ENCODE data around the gene EFNB2. TPM values are rescaled to one million over a fixed set of nuclear protein-coding genes. Genes with fewer than 3 reads are reported as not detected.

EFNB2 gene
- total RNA-seq, 1 experiment from 2014 or later, result 5.2 TPM

DNA sequence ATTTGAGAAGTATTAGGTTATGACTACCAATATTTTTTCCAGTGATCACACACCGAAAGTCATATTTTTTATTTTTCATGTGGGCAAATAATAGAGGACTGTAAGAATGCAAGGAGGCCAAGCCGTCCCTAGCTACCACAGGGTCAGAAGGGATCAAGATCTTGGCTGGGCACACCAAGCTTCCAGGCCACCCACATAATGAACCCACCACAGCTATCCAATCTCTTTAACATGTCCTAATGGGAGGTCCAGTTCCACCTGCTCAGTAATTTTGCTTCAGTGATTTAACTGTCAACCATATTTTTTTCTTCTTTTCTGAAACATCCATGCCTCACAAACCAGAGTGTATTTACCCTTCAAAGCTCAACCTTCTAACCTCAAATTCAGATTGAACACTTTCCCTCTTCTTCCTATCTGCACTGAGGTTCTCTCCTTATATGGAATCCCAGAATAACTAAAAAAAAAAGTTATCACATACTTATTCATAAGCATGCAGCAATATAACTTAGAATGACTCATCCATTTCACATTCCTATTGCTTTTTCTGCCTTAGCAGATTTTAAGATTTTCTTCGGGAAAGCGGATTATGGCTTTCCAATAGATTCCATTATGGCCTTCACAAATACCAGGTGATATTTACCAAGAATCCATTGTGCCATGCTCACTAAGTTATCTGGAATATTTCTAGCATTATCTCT is 20.3 kb upstream of the EFNB2 start:
- Histone ChIP-seq H3K9me3 (ENCODE audit: low read depth, low read length, poor library complexity, severe bottlenecking) (no peaks in the 10 kb centered on the region), H3K4me1 (ENCODE audit: insufficient read depth, low read length, poor library complexity, severe bottlenecking) (peaks cover under 1% of the 10 kb centered on the region), H3K4me3 (ENCODE audit: low read depth, low read length, poor library complexity, severe bottlenecking) (no peak overlapping the region), H3K36me3 (ENCODE audit: insufficient read depth, low read length, poor library complexity, severe bottlenecking) (peaks cover 84% of the 10 kb centered on the region), H3K27me3 (replicated peaks; ENCODE audit: insufficient read depth, low read depth, low read length, poor library complexity) (no peaks in the 10 kb centered on the region), H3K27ac (ENCODE audit: low read depth, low read length, poor library complexity, severe bottlenecking) (peak overlapping the region; percentile 16)
- no peak for DNase-seq (ENCODE audit: low spot score)
- intact Hi-C loops (cut with micrococcal nuclease; ENCODE audit: unreplicated experiment), result no loop called here
- ChIA-PET CTCF (no interaction called here), POLR2A (ENCODE audit: low non-redundant PET) (no interaction called here)
- TF ChIP-seq, protein P1, sequence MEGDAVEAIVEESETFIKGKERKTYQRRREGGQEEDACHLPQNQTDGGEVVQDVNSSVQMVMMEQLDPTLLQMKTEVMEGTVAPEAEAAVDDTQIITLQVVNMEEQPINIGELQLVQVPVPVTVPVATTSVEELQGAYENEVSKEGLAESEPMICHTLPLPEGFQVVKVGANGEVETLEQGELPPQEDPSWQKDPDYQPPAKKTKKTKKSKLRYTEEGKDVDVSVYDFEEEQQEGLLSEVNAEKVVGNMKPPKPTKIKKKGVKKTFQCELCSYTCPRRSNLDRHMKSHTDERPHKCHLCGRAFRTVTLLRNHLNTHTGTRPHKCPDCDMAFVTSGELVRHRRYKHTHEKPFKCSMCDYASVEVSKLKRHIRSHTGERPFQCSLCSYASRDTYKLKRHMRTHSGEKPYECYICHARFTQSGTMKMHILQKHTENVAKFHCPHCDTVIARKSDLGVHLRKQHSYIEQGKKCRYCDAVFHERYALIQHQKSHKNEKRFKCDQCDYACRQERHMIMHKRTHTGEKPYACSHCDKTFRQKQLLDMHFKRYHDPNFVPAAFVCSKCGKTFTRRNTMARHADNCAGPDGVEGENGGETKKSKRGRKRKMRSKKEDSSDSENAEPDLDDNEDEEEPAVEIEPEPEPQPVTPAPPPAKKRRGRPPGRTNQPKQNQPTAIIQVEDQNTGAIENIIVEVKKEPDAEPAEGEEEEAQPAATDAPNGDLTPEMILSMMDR (conservative IDR thresholded peaks at IDR 0.05; ENCODE audit: low read depth, low read length), result no peak
- no peak for TF ChIP-seq EZH2 (IDR thresholded peaks at IDR 0.05; ENCODE audit: borderline replicate concordance, low read depth, low read length, poor library complexity, severe bottlenecking)
- no TSS peak for BruUV-seq (replicated peaks)

DNA sequence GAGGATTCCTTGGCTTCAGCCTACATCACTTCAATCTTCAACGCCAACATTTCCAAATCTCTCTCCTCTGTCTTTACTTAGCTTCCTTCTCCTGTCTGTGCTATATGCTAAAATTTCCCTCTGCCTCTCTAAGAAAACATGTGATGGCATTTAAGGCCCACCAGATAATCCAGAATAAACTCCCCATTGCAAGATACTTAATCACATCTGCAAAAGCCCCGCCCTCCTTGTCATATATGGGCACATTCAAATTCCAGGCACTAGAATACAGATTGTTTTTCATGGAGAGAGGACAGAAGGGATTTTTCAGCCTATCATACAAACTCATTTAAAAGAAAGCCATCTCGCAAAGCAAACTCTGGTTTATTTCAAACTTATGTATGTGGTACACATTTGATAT is 16.3 kb upstream of the EFNB2 start:
- DNase-seq (ENCODE audit: low spot score), result no peak
- Histone ChIP-seq H3K4me1 (ENCODE audit: insufficient read depth, low read length, poor library complexity, severe bottlenecking) (no peaks in the 10 kb centered on the region), H3K27ac (ENCODE audit: low read depth, low read length, poor library complexity, severe bottlenecking) (no peak overlapping the region), H3K4me3 (ENCODE audit: low read depth, low read length, poor library complexity, severe bottlenecking) (no peak overlapping the region), H3K36me3 (ENCODE audit: insufficient read depth, low read length, poor library complexity, severe bottlenecking) (peaks cover 84% of the 10 kb centered on the region), H3K9me3 (ENCODE audit: low read depth, low read length, poor library complexity, severe bottlenecking) (no peaks in the 10 kb centered on the region), H3K27me3 (replicated peaks; ENCODE audit: insufficient read depth, low read depth, low read length, poor library complexity) (no peaks in the 10 kb centered on the region)
- no TSS peak for BruUV-seq (replicated peaks)
- ChIA-PET POLR2A (ENCODE audit: low non-redundant PET) (no interaction called here), CTCF (no interaction called here)
- TF ChIP-seq EZH2 (IDR thresholded peaks at IDR 0.05; ENCODE audit: borderline replicate concordance, low read depth, low read length, poor library complexity, severe bottlenecking), result no peak
- TF ChIP-seq, protein P1 (conservative IDR thresholded peaks at IDR 0.05; ENCODE audit: low read depth, low read length), result no peak
- intact Hi-C loops (cut with micrococcal nuclease; ENCODE audit: unreplicated experiment), result no loop called here

DNA sequence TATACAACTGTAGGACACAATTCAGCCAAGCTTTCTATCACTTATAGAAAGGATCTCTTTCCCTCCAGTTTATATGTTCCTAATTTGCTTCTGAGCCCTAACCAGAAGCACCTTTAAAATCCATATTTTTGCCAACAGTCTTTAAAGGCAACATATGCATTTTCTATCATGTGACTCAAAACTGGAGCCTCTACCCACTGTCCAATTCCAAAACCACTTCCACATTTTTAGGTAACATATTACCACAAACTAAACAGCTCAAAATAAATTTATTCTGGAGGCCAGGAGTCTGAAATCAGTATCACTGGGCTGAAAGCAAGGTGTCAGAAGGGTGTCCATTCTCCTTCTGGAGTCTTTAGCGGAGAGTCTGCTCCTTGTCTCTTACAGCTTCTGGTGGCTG is 15.9 kb upstream of the EFNB2 start:
- Histone ChIP-seq H3K27ac (ENCODE audit: low read depth, low read length, poor library complexity, severe bottlenecking) (no peak overlapping the region), H3K36me3 (ENCODE audit: insufficient read depth, low read length, poor library complexity, severe bottlenecking) (peaks cover 83% of the 10 kb centered on the region), H3K4me1 (ENCODE audit: insufficient read depth, low read length, poor library complexity, severe bottlenecking) (no peaks in the 10 kb centered on the region), H3K27me3 (replicated peaks; ENCODE audit: insufficient read depth, low read depth, low read length, poor library complexity) (no peaks in the 10 kb centered on the region), H3K4me3 (ENCODE audit: low read depth, low read length, poor library complexity, severe bottlenecking) (no peak overlapping the region), H3K9me3 (ENCODE audit: low read depth, low read length, poor library complexity, severe bottlenecking) (no peaks in the 10 kb centered on the region)
- intact Hi-C loops (cut with micrococcal nuclease; ENCODE audit: unreplicated experiment), result no loop called here
- no peak for DNase-seq (ENCODE audit: low spot score)
- no TSS peak for BruUV-seq (replicated peaks)
- ChIA-PET POLR2A (ENCODE audit: low non-redundant PET) (no interaction called here), CTCF (no interaction called here)
- no peak for TF ChIP-seq EZH2 (IDR thresholded peaks at IDR 0.05; ENCODE audit: borderline replicate concordance, low read depth, low read length, poor library complexity, severe bottlenecking)
- TF ChIP-seq, protein P1 (conservative IDR thresholded peaks at IDR 0.05; ENCODE audit: low read depth, low read length), result no peak
